Heart left ventricle (tissue), 16 donors: ENCODE measurements around the gene WWOX. TPM values are rescaled to one million over a fixed set of nuclear protein-coding genes. Genes with fewer than 3 reads are reported as not detected.
"Not testable (repeated sequence)": the region's sequence is repeated elsewhere in the genome, so short reads cannot be mapped to it uniquely, and the experiment has no call there.

ENCODE experiments used
- ATAC-seq, 4 donors: fragments of 200-7000 bp; cut with Tn5 transposase; one replicate each; pipeline ENCODE4 v1.9.1; 2020 to 2022; ENCODE audit warnings: moderate library complexity in 4 of 4, mild to moderate bottlenecking in 3 of 4, moderate number of reproducible peaks in 1 of 4
- DNase-seq, 5 donors: peaks; one replicate each; pipeline ENCODE4 v3.0.0-alpha.2; 2020
- H3K27ac ChIP-seq, 12 donors: fragments of 200-600 bp; sonication (generic) in 4 of 12; one replicate each; pipeline versions ENCODE4 v1.5.0 to v1.8.0; 2016 to 2022; ENCODE audit warnings: mild to moderate bottlenecking in 2 of 12
- H3K27me3 ChIP-seq, 9 donors: fragments of 200-600 bp; sonication (generic) in 2 of 9; one replicate each; pipeline versions ENCODE4 v1.5.1 to v1.8.0; 2016 to 2022; ENCODE audit warnings: mild to moderate bottlenecking in 3 of 9
- H3K36me3 ChIP-seq, 9 donors: fragments of 200-600 bp; sonication (generic) in 2 of 9; one replicate each; pipeline versions ENCODE4 v1.5.0 to v1.8.0; 2018 to 2022; ENCODE audit warnings: mild to moderate bottlenecking in 2 of 9
- H3K4me1 ChIP-seq, 12 donors: fragments of 200-600 bp; sonication (generic) in 4 of 12; one replicate each; pipeline versions ENCODE4 v1.5.0 to v1.8.0; 2016 to 2022; ENCODE audit warnings: mild to moderate bottlenecking in 3 of 12
- H3K4me3 ChIP-seq, 12 donors: fragments of 200-600 bp; sonication (generic) in 4 of 12; one replicate each; pipeline versions ENCODE4 v1.5.0 to v1.8.0; 2017 to 2022; ENCODE audit warnings: mild to moderate bottlenecking in 9 of 12, moderate library complexity in 4 of 12
- H3K9me3 ChIP-seq, 12 donors: fragments of 200-600 bp; sonication (generic) in 4 of 12; one replicate each; pipeline versions ENCODE4 v1.5.0 to v1.8.0; 2016 to 2022; ENCODE audit warnings: mild to moderate bottlenecking in 1 of 12
- CTCF ChIP-seq, 12 donors: fragments of 200-600 bp; sonication (generic) in 4 of 12; IDR thresholded peaks; one replicate each; pipeline versions ENCODE4 v1.5.0 to v1.8.0; 2018 to 2022; ENCODE audit warnings: antibody characterized with exemption in 12 of 12, mild to moderate bottlenecking in 5 of 12
- POLR2A ChIP-seq, 2 donors: fragments of 450-650 bp; IDR thresholded peaks; one replicate each; pipeline ENCODE4 v1.6.1; 2017; ENCODE audit warnings: antibody characterized with exemption in 2 of 2, mild to moderate bottlenecking in 2 of 2, moderate library complexity in 2 of 2
- WGBS, 4 donors: extraction: QIAGEN DNeasy Blood & Tissue Kit in 2 of 4; methylation state at CpG; one replicate each; pipeline versions ENCODE4 v1.1.5 to v1.1.7; 2013 to 2018; 5-methylcytosine and 5-hydroxymethylcytosine counted together
- intact Hi-C, 10 donors: fragments of 100-400 bp; cut with DNase I; formaldehyde crosslinking; loops; one replicate each; pipeline versions ENCODE4 v1.11.1 to v1.14.2; 2022
- polyA plus RNA-seq, 2 donors: library from polyadenylated mRNA; stranded (reverse); fragments of 200-250 nt; gene quantifications; one replicate each; pipeline ENCODE4 v1.2.3, GENCODE V29; 2013
- total RNA-seq, 9 donors: library from RNA; depleted of rRNA in 2 of 9; stranded (reverse); fragments of >200 nt in 2 of 9; fragmentation: NEBNext Ultra II Directional in 3 of 9; extraction: Animal tissue kit (Norgen Biotek cat#: 25700) in 3 of 9; gene quantifications; one replicate each; pipeline versions ENCODE4 v1.1.0 to v1.2.4, GENCODE V29; 2016 to 2023
- donor health status: ischemic (EF 13 %, LVEDD 7.1; RV severe dilation, severe dysfunction).
- donor health status: healthy with polysubstance abuse.
- donor health status: DM: no; HTN: yes; CAD: no.
- donor health status: DM: no; HTN: no; CAD: no.
- donor health status: ischemic (EF 25% LVEDD 6.9; RV normal size, moderate dysfunction).
- donor health status: ischemic (EF 25% LVEDD 5.7; RV mildly dilated, moderate dysfunction).
- donor health status: healthy.
- donor health status: DM: yes; HTN: yes; CAD: no.
- donor health status: ischemic (EF 35%, LVEDD 5.7; RV mildly dilated, moderate dysfunction).
- donor health status: nonischemic (EF 11% LVEDD 7.7; RV severe dilation, severe dysfunction).
- donor health status: DM: yes; HTN: yes; CAD: no.
- donor health status: PGD.
- donor health status: ischemic (EF 29% LVEDD 5.4; RV normal size, mild dysfunction).
- donor health status: nonischemic (EF 23%, LVEDD 6.1; RV moderate dilation, normal function).

Gene WWOX
- total and polyA plus RNA-seq, 11 donors = 4.3 to 18.3 (median 9.1) TPM

DNA sequence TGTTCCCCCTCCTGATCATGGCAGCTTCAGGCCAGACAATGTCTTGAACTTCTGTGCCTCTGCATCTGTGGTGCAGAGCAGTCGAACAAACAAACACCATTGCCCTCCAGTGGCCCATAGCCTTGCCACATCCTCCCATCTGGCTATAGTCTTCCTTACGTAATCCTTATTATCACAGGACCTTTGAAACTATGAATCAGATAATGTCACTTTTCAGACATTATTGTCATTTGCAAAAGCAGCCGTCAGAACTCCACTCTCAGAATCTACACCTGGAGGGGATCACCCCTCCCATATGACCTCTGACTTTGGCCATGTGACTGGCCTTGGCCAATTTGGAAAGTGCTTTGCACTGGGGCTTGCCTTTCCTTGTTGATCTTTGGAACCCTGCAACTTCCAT is 1113.8 kb downstream of the WWOX start:
- TF ChIP-seq CTCF (IDR thresholded peaks at IDR 0.05) = no peak
- TF ChIP-seq POLR2A (IDR thresholded peaks at IDR 0.05) = no peak

GRCh38 chr16:79215289-79215688 is 1115.8 kb downstream of the WWOX start:
- peaks cover 0 to 6% (median 0%) of the 10 kb centered on the region in 12 donors for H3K9me3 ChIP-seq
- H3K27me3 ChIP-seq = no peaks in the 10 kb centered on the region
- intact Hi-C loops = no loop called here
- ATAC-seq = no peak
- DNase-seq = no peak
- WGBS, 4 donors = 74 to 92% (median 80%) methylated on average over 4 of the region's 4 CpGs
- TF ChIP-seq CTCF (IDR thresholded peaks at IDR 0.05) (no peak), POLR2A (IDR thresholded peaks at IDR 0.05) (no peak)
- H3K27ac ChIP-seq = no peak overlapping the region
- peaks cover 0 to 4% (median 0%) of the 10 kb centered on the region in 12 donors for H3K4me1 ChIP-seq
- H3K4me3 ChIP-seq = no peak overlapping the region
- H3K36me3 ChIP-seq = no peaks in the 10 kb centered on the region

More for the DNA sequence above, 1113.8 kb downstream of the WWOX start:
- H3K27me3 ChIP-seq = no peaks in the 10 kb centered on the region
- H3K27ac ChIP-seq = no peak overlapping the region
- intact Hi-C loops = no loop called here
- H3K4me1 ChIP-seq = peaks cover 0 to 2% (median 0%) of the 10 kb centered on the region in 12 donors
- no peaks in the 10 kb centered on the region for H3K36me3 ChIP-seq
- peaks cover 0 to 6% (median 0%) of the 10 kb centered on the region in 12 donors for H3K9me3 ChIP-seq
- 62 to 82% (median 70%) methylated on average over 3 of the region's 3 CpGs for WGBS, 4 donors
- no peak overlapping the region for H3K4me3 ChIP-seq
- DNase-seq (no peak), ATAC-seq (no peak)

GRCh38 chr16:79217375-79218011 is 1118.0 kb downstream of the WWOX start:
- Histone ChIP-seq H3K36me3 (no peaks in the 10 kb centered on the region), H3K9me3 (peaks cover 0 to 6% (median 0%) of the 10 kb centered on the region in 12 donors), H3K27me3 (no peaks in the 10 kb centered on the region), H3K4me1 (peaks cover 0 to 4% (median 0%) of the 10 kb centered on the region in 12 donors), H3K27ac (no peak overlapping the region), H3K4me3 (no peak overlapping the region)
- no peak for TF ChIP-seq POLR2A (IDR thresholded peaks at IDR 0.05)
- no peak for TF ChIP-seq CTCF (IDR thresholded peaks at IDR 0.05)
- DNase-seq (no peak), ATAC-seq (no peak)
- intact Hi-C loops = no loop called here
- WGBS, 4 donors = 78 to 80% (median 79%) methylated on average over 6 of the region's 6 CpGs

- WGBS, 4 donors = 83 to 96% (median 94%) methylated on average over 1 of the region's 1 CpG
- ATAC-seq (no peak), DNase-seq (no peak)
- TF ChIP-seq CTCF (IDR thresholded peaks at IDR 0.05) (no peak), POLR2A (IDR thresholded peaks at IDR 0.05) (no peak)
- Histone ChIP-seq H3K36me3 (no peaks in the 10 kb centered on the region), H3K27me3 (no peaks in the 10 kb centered on the region), H3K4me3 (no peak overlapping the region), H3K4me1 (peaks cover 0 to 4% (median 0%) of the 10 kb centered on the region in 12 donors), H3K9me3 (peaks cover 0 to 9% (median 0%) of the 10 kb centered on the region in 12 donors), H3K27ac (no peak overlapping the region)
- intact Hi-C loops = no loop called here
These were observed 1118.9 kb downstream of the WWOX start for GRCh38 chr16:79218351-79218750.

GRCh38 chr16:79225994-79226393 is 1126.5 kb downstream of the WWOX start:
- 90 to 93% (median 90%) methylated on average over 3 of the region's 3 CpGs for WGBS, 4 donors
- DNase-seq = not testable (repeated sequence)

More at GRCh38 chr16:79225994-79226393, 1126.5 kb downstream of the WWOX start:
- H3K9me3 ChIP-seq, H3K27me3 ChIP-seq, H3K36me3 ChIP-seq, H3K4me3 ChIP-seq, ATAC-seq, intact Hi-C loops, H3K4me1 ChIP-seq, H3K27ac ChIP-seq: not testable (repeated sequence)
